Measurements from ENCODE around the gene XXYLT1.
A peak's percentile ranks its signal among the peaks of the same experiment; 100 is the strongest.

The XXYLT1 gene

GRCh38 chr3:195195321-195196209 lies 75.4 kb downstream of the XXYLT1 start:
- TF ChIP-seq CTCF (IDR thresholded peaks at IDR 0.05; ENCODE audit: insufficient read depth, low read length, missing control alignments): no peak
- CTCF ChIA-PET: interaction anchor here (0.9 to 3.8 kb wide), 8 partner anchors 9 to 523 kb away, joined by 3 to 24 read pairs (median 4); partner anchors contain the start of gene LSG1

GRCh38 chr3:195194559-195195206 lies 76.3 kb downstream of the XXYLT1 start:
- ChIA-PET CTCF (interaction anchor here (1.0 to 3.8 kb wide), 8 partner anchors 8 to 522 kb away, joined by 3 to 24 read pairs (median 4); partner anchors contain the start of gene LSG1), POLR2A (interaction anchor here (0.6 to 1.1 kb wide), 2 partner anchors 9 to 508 kb away, joined by 3 to 5 read pairs; no protein-coding TSS in a partner anchor)
- DNase-seq (ENCODE audit: low read depth, low spot score): no peak
- no peak overlapping the region for H3K4me3 ChIP-seq (ENCODE audit: low read depth, low read length)
- no peak for TF ChIP-seq CTCF (IDR thresholded peaks at IDR 0.05; ENCODE audit: insufficient read depth, low read length, missing control alignments)

More at GRCh38 chr3:195195321-195196209, 75.4 kb downstream of the XXYLT1 start:
- POLR2A ChIA-PET: interaction anchor here (1.1 kb wide), 1 partner anchor 509 kb away, joined by 5 read pairs; no protein-coding TSS in a partner anchor
- no peak for DNase-seq (ENCODE audit: low read depth, low spot score)
- no peak overlapping the region for H3K4me3 ChIP-seq (ENCODE audit: low read depth, low read length)

GRCh38 chr3:195191580-195191979 lies 79.4 kb downstream of the XXYLT1 start:
- ChIA-PET CTCF (no interaction called here), POLR2A (interaction anchor here (0.7 kb wide), 1 partner anchor 64 kb away, joined by 3 read pairs; no protein-coding TSS in a partner anchor)
- TF ChIP-seq CTCF (IDR thresholded peaks at IDR 0.05; ENCODE audit: insufficient read depth, low read length, missing control alignments): no peak
- no peak for DNase-seq (ENCODE audit: low read depth, low spot score)
- H3K4me3 ChIP-seq (ENCODE audit: low read depth, low read length): no peak overlapping the region

- H3K4me3 ChIP-seq (ENCODE audit: low read depth, low read length): no peak overlapping the region
- POLR2A ChIA-PET: no interaction called here
- CTCF ChIA-PET: interaction anchor here (2.2 kb wide), 1 partner anchor 11 kb away, joined by 9 read pairs; no protein-coding TSS in a partner anchor
- no peak for TF ChIP-seq CTCF (IDR thresholded peaks at IDR 0.05; ENCODE audit: insufficient read depth, low read length, missing control alignments)
- no peak for DNase-seq (ENCODE audit: low read depth, low spot score)
Measured at GRCh38 chr3:195189821-195190220, 81.1 kb downstream of the XXYLT1 start.

- DNase-seq (ENCODE audit: low read depth, low spot score): no peak
- H3K4me3 ChIP-seq (ENCODE audit: low read depth, low read length): no peak overlapping the region
- peak; percentile 15 for TF ChIP-seq CTCF (IDR thresholded peaks at IDR 0.05; ENCODE audit: insufficient read depth, low read length, missing control alignments)
- ChIA-PET POLR2A (interaction anchor here (1.2 to 1.6 kb wide), 2 partner anchors 17 to 502 kb away, joined by 3 to 5 read pairs; no protein-coding TSS in a partner anchor), CTCF (interaction anchor here (0.8 to 3.0 kb wide), 10 partner anchors 8 to 505 kb away, joined by 3 to 21 read pairs (median 4); no protein-coding TSS in a partner anchor)
Measured at GRCh38 chr3:195188426-195188927, 82.5 kb downstream of the XXYLT1 start.

Measured in AG04449 (cell line).